Coronary artery (tissue), 2 donors: ENCODE data around the gene GRIA4.

Experiments used
- DNase-seq: peaks from one replicate; pipeline ENCODE4 v3.0.0-alpha.2; 2017; ENCODE audit warnings: low spot score
- H3K27ac ChIP-seq, 2 donors: fragments of 200-600 bp; sonication (generic); one replicate each; pipeline ENCODE4 v1.5.1; 2016 to 2019
- H3K4me3 ChIP-seq: fragments of 200-600 bp; sonication (generic); 2 replicates; pipeline ENCODE4 v1.5.1; 2016; ENCODE audit warnings: mild to moderate bottlenecking, moderate library complexity
- CTCF ChIP-seq: fragments of 200-600 bp; sonication (generic); IDR thresholded peaks from one replicate; pipeline ENCODE4 v1.5.1; 2019; ENCODE audit warnings: antibody characterized with exemption

Gene GRIA4

GRCh38 chr11:105790840-105791239 lies 181.0 kb downstream of the GRIA4 start:
- no peak for TF ChIP-seq CTCF

GRCh38 chr11:105793092-105793491 lies 183.2 kb downstream of the GRIA4 start:
- no peak for TF ChIP-seq CTCF
- Histone ChIP-seq H3K4me3 (no peak overlapping the region), H3K27ac (no peak overlapping the region)
- DNase-seq: no peak

More at GRCh38 chr11:105790840-105791239, 181.0 kb downstream of the GRIA4 start:
- H3K4me3 ChIP-seq: no peak overlapping the region
- H3K27ac ChIP-seq: no peak overlapping the region
- DNase-seq: no peak

- no peak for TF ChIP-seq CTCF
- H3K27ac ChIP-seq: no peak overlapping the region
- no peak overlapping the region for H3K4me3 ChIP-seq
- DNase-seq: no peak
Measured at GRCh38 chr11:105799263-105799662, 189.4 kb downstream of the GRIA4 start.

GRCh38 chr11:105799728-105800462 lies 190.0 kb downstream of the GRIA4 start:
- DNase-seq: no peak
- no peak for TF ChIP-seq CTCF
- no peak overlapping the region for H3K27ac ChIP-seq
- no peak overlapping the region for H3K4me3 ChIP-seq

- no peak overlapping the region for H3K27ac ChIP-seq
- no peak for TF ChIP-seq CTCF
- H3K4me3 ChIP-seq: no peak overlapping the region
- DNase-seq: no peak
Measured at GRCh38 chr11:105802390-105802789, 192.5 kb downstream of the GRIA4 start.

GRCh38 chr11:105811242-105811641 lies 201.4 kb downstream of the GRIA4 start:
- no peak overlapping the region for H3K4me3 ChIP-seq
- H3K27ac ChIP-seq: no peak overlapping the region
- no peak for TF ChIP-seq CTCF
- DNase-seq: no peak

GRCh38 chr11:105821372-105821771 lies 211.5 kb downstream of the GRIA4 start:
- no peak for TF ChIP-seq CTCF
- H3K4me3 ChIP-seq: no peak overlapping the region
- no peak for DNase-seq
- H3K27ac ChIP-seq: no peak overlapping the region
